SK-N-SH (cell line): ENCODE data around the gene VDAC2. TPM values are rescaled to one million over a fixed set of nuclear protein-coding genes. Genes with fewer than 3 reads are reported as not detected.

Source experiments
- CTCF ChIA-PET: fragments of 300-600, 350-600 bp; formaldehyde crosslinking; extraction: SDS; loops from one replicate; lab custom pipeline; 2021; lab: Yijun Ruan, JAX
- POLR2A ChIA-PET: fragments of 350-600 bp; sonication (Branson Sonifier 250); formaldehyde crosslinking; extraction: SDS; loops from one replicate; lab custom pipeline; 2020; ENCODE audit warnings: antibody characterized with exemption, inconsistent platforms; lab: Yijun Ruan, JAX
- DNase-seq: peaks from one replicate; pipeline ENCODE4 v3.0.0; 2012
- H2AFZ ChIP-seq: fragments of 200-600 bp; sonication (generic); 2 replicates; pipeline ENCODE4 v1.8.1; 2016; ENCODE audit warnings: antibody characterized with exemption, mild to moderate bottlenecking, low read depth
- H3F3A ChIP-seq: fragments of 200-600 bp; sonication (generic); replicated peaks from 2 replicates; pipeline ENCODE3; 2016; ENCODE audit warnings: antibody characterized with exemption, mild to moderate bottlenecking; ENCODE audit not compliant: insufficient read depth
- H3K27ac ChIP-seq, 2 experiments: fragments of 200-500 bp in 1 of 2; fragments of 200-600 bp in 1 of 2; sonication (Bioruptor generic) in 1 of 2; sonication (generic), shearing (Covaris generic) in 1 of 2; 2 replicates each; pipeline versions ENCODE4 v1.5.1 to v1.6.1; 2014 to 2016; ENCODE audit warnings: low read depth in 2 of 2, inconsistent platforms in 1 of 2, low read length in 1 of 2, mild to moderate bottlenecking in 1 of 2, mixed read lengths in 1 of 2
- H3K27me3 ChIP-seq: fragments of 200-600 bp; sonication (generic), shearing (Covaris generic); 2 replicates; pipeline ENCODE4 v1.6.1; 2016; ENCODE audit warnings: mixed run types; ENCODE audit not compliant: insufficient read depth
- H3K36me3 ChIP-seq, 2 experiments: fragments of 200-500 bp in 1 of 2; fragments of 200-600 bp in 1 of 2; sonication (Bioruptor generic) in 1 of 2; sonication (generic) in 1 of 2; replicated peaks in 1 of 2; 2 replicates each; pipeline versions ENCODE3 to v1.5.1; 2014 to 2016; ENCODE audit warnings: low read length in 1 of 2, mild to moderate bottlenecking in 1 of 2; ENCODE audit not compliant: insufficient read depth in 2 of 2, control insufficient read depth in 1 of 2
- H3K4me1 ChIP-seq, 2 experiments: fragments of 200-500 bp in 1 of 2; fragments of 200-600 bp in 1 of 2; sonication (Bioruptor generic) in 1 of 2; sonication (generic), shearing (Covaris generic) in 1 of 2; 2 replicates each; pipeline versions ENCODE4 v1.5.1 to v1.6.1; 2014 to 2016; ENCODE audit warnings: low read depth in 1 of 2, low read length in 1 of 2, mixed run types in 1 of 2; ENCODE audit not compliant: insufficient read depth in 2 of 2, control insufficient read depth in 1 of 2
- H3K4me2 ChIP-seq: fragments of 200-600 bp; sonication (generic), shearing (Covaris generic); 2 replicates; pipeline ENCODE4 v1.6.1; 2017; ENCODE audit warnings: mixed run types
- H3K4me3 ChIP-seq, 2 experiments: fragments of 200-500 bp in 1 of 2; fragments of 200-600 bp in 1 of 2; sonication (Bioruptor generic) in 1 of 2; sonication (generic), shearing (Covaris generic) in 1 of 2; 2 replicates each; pipeline versions ENCODE4 v1.5.1 to v1.8.1; 2014 to 2016; ENCODE audit warnings: low read depth in 2 of 2, inconsistent platforms in 1 of 2, low read length in 1 of 2, mild to moderate bottlenecking in 1 of 2, mixed read lengths in 1 of 2, moderate library complexity in 1 of 2
- H3K79me2 ChIP-seq: fragments of 200-600 bp; sonication (generic); 2 replicates; pipeline ENCODE4 v1.8.1; 2017; ENCODE audit warnings: mild to moderate bottlenecking; ENCODE audit not compliant: insufficient read depth
- H3K9ac ChIP-seq: fragments of 200-600 bp; sonication (generic); 2 replicates; pipeline ENCODE4 v1.6.1; 2017; ENCODE audit warnings: mixed run types
- H3K9me2 ChIP-seq: fragments of 200-600 bp; sonication (generic); 2 replicates; pipeline ENCODE4 v1.6.1; 2017; ENCODE audit warnings: mixed run types
- H3K9me3 ChIP-seq: fragments of 200-600 bp; sonication (generic); 2 replicates; pipeline ENCODE4 v1.6.1; 2017; ENCODE audit warnings: mixed run types, mild to moderate bottlenecking, moderate library complexity
- H4K20me1 ChIP-seq: fragments of 200-600 bp; sonication (generic); 2 replicates; pipeline ENCODE4 v1.6.1; 2017; ENCODE audit warnings: mild to moderate bottlenecking, mixed run types; ENCODE audit not compliant: insufficient read depth
- FOSL2 ChIP-seq: IDR thresholded peaks from 2 replicates; pipeline ENCODE4 v1.4.0; 2012; ENCODE audit warnings: low read depth, mild to moderate bottlenecking, moderate library complexity, borderline replicate concordance
- FOXM1 ChIP-seq: IDR thresholded peaks from 2 replicates; pipeline ENCODE4 v1.4.0; 2012; ENCODE audit warnings: low read depth, mild to moderate bottlenecking
- JUND ChIP-seq: IDR thresholded peaks from 2 replicates; pipeline ENCODE4 v1.4.0; 2012
- MXI1 ChIP-seq: IDR thresholded peaks from 2 replicates; pipeline ENCODE4 v1.6.1; 2012; ENCODE audit warnings: mild to moderate bottlenecking, low read depth, low read length, improper control_type of control experiment
- NRF1 ChIP-seq: IDR thresholded peaks from 2 replicates; pipeline ENCODE4 v1.6.1; 2012; ENCODE audit warnings: low read depth, mild to moderate bottlenecking, low read length
- RAD21 ChIP-seq: IDR thresholded peaks from 2 replicates; pipeline ENCODE4 v1.6.1; 2012; ENCODE audit warnings: mild to moderate bottlenecking, low read length
- RCOR1 ChIP-seq: fragments of 150-350 bp; IDR thresholded peaks from 2 replicates; pipeline ENCODE4 v1.6.1; 2017; ENCODE audit warnings: antibody characterized with exemption, low read length
- RFX5 ChIP-seq: IDR thresholded peaks from 2 replicates; pipeline ENCODE4 v1.6.1; 2012; ENCODE audit warnings: mild to moderate bottlenecking, improper control_type of control experiment, low read length
- SMC3 ChIP-seq: IDR thresholded peaks from 2 replicates; pipeline ENCODE4 v1.6.1; 2012; ENCODE audit warnings: low read depth, low read length, improper control_type of control experiment
- TCF12 ChIP-seq: IDR thresholded peaks from 2 replicates; pipeline ENCODE4 v1.4.0; 2012
- WGBS: methylation state at CpG from one replicate; pipeline ENCODE4 v1.1.6; 2017; ENCODE audit warnings: low lambda C conversion rate; 5-methylcytosine and 5-hydroxymethylcytosine counted together
- polyA plus RNA-seq, 3 experiments: library from polyadenylated mRNA; depleted of rRNA; stranded (reverse); fragments of >200 nt; gene quantifications; 2 replicates each; pipeline ENCODE4 v1.2.3, GENCODE V29; 2012
- TF ChIP-seq, protein P1 (sequence below): IDR thresholded peaks from 2 replicates; pipeline ENCODE4; 2012
- TF ChIP-seq, protein P2 (sequence below): IDR thresholded peaks from 2 replicates; pipeline ENCODE4 v1.6.1; 2012; ENCODE audit warnings: mild to moderate bottlenecking, low read depth, low read length, moderate library complexity
- TF ChIP-seq, protein P3 (sequence below): IDR thresholded peaks from 2 replicates; pipeline ENCODE4 v1.4.0; 2012; ENCODE audit warnings: low read depth, borderline replicate concordance

VDAC2 gene
- polyA plus RNA-seq, 1 of the 3 experiments (the other 2 are of a cell fraction), result 98.3 TPM

DNA sequence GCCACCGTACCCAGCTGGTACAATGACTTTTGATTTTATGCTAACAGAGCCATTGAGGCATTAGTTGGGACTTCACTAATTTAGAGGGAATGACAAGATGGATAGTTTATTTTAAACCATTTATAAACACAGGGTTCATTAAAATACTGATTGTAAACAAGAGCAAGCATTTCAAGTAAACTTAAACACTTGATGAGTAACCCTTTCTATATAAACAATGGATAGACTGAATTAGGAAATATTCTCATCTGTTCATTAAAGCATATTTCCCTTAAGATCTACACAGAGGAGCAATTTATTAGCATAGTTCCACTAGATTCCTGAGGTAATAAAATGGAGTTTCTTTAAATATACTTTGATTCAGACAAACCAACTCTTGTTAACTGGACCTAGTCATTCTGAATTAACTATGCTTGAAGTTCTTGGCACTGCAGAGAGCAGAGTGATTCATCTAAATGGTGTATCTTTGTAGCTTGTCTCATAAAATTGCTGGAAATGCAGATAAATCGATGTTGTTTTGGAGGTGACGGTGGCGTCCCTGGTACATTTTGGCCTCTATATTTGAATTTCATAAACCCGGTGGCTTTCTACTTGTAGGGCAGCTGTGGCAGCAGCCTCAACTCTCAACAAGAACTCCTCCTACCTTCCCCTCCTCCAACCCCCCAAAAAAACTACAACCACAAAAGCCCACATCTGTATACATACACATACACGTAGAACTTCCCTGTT, 15.4 kb upstream of the VDAC2 start:
- WGBS, result 84% methylated on average over 6 of the region's 6 CpGs
- Histone ChIP-seq H3K27me3 (no peaks in the 10 kb centered on the region), H4K20me1 (no peaks in the 10 kb centered on the region), H3K9me2 (no peaks in the 10 kb centered on the region), H3F3A (peaks cover 22% of the 10 kb centered on the region), H3K79me2 (no peaks in the 10 kb centered on the region), H3K9me3 (no peaks in the 10 kb centered on the region), H3K4me1 (peaks cover 0 to 10% of the 10 kb centered on the region in 2 experiments; a peak in 1 of 4 replicates), H2AFZ (no peak overlapping the region), H3K4me3 (no peak overlapping the region), H3K27ac (peak overlapping the region in 1 of 2 experiments; percentile 76; a peak in 2 of 4 replicates), H3K9ac (no peak overlapping the region), H3K36me3 (no peaks in the 10 kb centered on the region), H3K4me2 (no peak overlapping the region)
- CTCF ChIA-PET, result interaction anchor here (3.4 kb wide), 1 partner anchor 7 kb away, joined by 13 read pairs; no protein-coding TSS in a partner anchor
- POLR2A ChIA-PET, result no interaction called here
- no peak for DNase-seq
- no peak for TF ChIP-seq SMC3
- TF ChIP-seq, protein P1, sequence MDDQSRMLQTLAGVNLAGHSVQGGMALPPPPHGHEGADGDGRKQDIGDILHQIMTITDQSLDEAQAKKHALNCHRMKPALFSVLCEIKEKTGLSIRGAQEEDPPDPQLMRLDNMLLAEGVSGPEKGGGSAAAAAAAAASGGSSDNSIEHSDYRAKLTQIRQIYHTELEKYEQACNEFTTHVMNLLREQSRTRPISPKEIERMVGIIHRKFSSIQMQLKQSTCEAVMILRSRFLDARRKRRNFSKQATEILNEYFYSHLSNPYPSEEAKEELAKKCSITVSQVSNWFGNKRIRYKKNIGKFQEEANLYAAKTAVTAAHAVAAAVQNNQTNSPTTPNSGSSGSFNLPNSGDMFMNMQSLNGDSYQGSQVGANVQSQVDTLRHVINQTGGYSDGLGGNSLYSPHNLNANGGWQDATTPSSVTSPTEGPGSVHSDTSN, result peak; percentile 42
- peak; percentile 36; the same call in 1 of the 2 replicates for TF ChIP-seq FOSL2

GRCh38 chr10:75197066-75197465, 13.5 kb upstream of the VDAC2 start:
- no peaks in the 10 kb centered on the region for H3K9me2 ChIP-seq
- ChIA-PET CTCF (interaction anchor here (1.3 to 3.4 kb wide), 3 partner anchors 9 to 39 kb away, joined by 4 to 13 read pairs (median 4); no protein-coding TSS in a partner anchor), POLR2A (no interaction called here)
- H3F3A ChIP-seq, result peaks cover 14% of the 10 kb centered on the region
- no peaks in the 10 kb centered on the region for H3K9me3 ChIP-seq
- no peaks in the 10 kb centered on the region for H4K20me1 ChIP-seq
- H3K27ac ChIP-seq, result no peak overlapping the region
- no peak overlapping the region for H3K4me3 ChIP-seq
- H3K36me3 ChIP-seq, result no peaks in the 10 kb centered on the region
- TF ChIP-seq, protein P2, sequence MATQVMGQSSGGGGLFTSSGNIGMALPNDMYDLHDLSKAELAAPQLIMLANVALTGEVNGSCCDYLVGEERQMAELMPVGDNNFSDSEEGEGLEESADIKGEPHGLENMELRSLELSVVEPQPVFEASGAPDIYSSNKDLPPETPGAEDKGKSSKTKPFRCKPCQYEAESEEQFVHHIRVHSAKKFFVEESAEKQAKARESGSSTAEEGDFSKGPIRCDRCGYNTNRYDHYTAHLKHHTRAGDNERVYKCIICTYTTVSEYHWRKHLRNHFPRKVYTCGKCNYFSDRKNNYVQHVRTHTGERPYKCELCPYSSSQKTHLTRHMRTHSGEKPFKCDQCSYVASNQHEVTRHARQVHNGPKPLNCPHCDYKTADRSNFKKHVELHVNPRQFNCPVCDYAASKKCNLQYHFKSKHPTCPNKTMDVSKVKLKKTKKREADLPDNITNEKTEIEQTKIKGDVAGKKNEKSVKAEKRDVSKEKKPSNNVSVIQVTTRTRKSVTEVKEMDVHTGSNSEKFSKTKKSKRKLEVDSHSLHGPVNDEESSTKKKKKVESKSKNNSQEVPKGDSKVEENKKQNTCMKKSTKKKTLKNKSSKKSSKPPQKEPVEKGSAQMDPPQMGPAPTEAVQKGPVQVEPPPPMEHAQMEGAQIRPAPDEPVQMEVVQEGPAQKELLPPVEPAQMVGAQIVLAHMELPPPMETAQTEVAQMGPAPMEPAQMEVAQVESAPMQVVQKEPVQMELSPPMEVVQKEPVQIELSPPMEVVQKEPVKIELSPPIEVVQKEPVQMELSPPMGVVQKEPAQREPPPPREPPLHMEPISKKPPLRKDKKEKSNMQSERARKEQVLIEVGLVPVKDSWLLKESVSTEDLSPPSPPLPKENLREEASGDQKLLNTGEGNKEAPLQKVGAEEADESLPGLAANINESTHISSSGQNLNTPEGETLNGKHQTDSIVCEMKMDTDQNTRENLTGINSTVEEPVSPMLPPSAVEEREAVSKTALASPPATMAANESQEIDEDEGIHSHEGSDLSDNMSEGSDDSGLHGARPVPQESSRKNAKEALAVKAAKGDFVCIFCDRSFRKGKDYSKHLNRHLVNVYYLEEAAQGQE, result no peak
- TF ChIP-seq RAD21 (no peak), RFX5 (no peak), MXI1 (no peak), JUND (no peak), TCF12 (no peak), NRF1 (no peak), FOXM1 (no peak), RCOR1 (no peak)
- TF ChIP-seq, protein P1, result no peak
- TF ChIP-seq, protein P3, sequence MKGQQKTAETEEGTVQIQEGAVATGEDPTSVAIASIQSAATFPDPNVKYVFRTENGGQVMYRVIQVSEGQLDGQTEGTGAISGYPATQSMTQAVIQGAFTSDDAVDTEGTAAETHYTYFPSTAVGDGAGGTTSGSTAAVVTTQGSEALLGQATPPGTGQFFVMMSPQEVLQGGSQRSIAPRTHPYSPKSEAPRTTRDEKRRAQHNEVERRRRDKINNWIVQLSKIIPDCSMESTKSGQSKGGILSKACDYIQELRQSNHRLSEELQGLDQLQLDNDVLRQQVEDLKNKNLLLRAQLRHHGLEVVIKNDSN, result no peak
- H3K4me1 ChIP-seq, result peaks cover 0 to 10% of the 10 kb centered on the region in 2 experiments; a peak in 1 of 4 replicates
- H3K9ac ChIP-seq, result no peak overlapping the region
- WGBS, result 92% methylated on average over 3 of the region's 3 CpGs
- H3K79me2 ChIP-seq, result no peaks in the 10 kb centered on the region
- no peaks in the 10 kb centered on the region for H3K27me3 ChIP-seq
- no peak overlapping the region for H3K4me2 ChIP-seq
- no peak for DNase-seq
- no peak overlapping the region for H2AFZ ChIP-seq
